ENCODE results near the gene CAPN15.

DNA sequence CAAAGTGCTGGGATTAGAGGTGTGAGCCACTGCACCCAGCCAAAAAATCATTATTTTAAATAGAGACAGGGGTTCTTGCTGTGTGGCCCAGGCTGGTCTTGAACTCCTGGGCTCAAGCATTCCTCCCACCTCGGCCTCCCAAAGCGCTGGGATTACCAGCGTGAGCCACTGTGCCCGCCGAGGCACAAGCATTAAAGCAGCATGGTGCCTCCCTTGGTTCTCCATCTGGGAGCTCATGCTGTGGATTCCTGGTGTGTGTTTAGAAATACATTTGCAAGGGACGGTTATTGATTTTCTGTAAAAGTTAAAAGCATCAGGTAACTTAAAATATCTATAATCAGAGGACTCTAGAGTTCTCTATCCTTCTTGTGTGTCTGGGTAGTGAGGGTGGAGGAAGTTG lies 14.7 kb upstream of the CAPN15 start:
- no peak for TF ChIP-seq POLR2A (IDR thresholded peaks at IDR 0.05)
- TF ChIP-seq, protein P1, sequence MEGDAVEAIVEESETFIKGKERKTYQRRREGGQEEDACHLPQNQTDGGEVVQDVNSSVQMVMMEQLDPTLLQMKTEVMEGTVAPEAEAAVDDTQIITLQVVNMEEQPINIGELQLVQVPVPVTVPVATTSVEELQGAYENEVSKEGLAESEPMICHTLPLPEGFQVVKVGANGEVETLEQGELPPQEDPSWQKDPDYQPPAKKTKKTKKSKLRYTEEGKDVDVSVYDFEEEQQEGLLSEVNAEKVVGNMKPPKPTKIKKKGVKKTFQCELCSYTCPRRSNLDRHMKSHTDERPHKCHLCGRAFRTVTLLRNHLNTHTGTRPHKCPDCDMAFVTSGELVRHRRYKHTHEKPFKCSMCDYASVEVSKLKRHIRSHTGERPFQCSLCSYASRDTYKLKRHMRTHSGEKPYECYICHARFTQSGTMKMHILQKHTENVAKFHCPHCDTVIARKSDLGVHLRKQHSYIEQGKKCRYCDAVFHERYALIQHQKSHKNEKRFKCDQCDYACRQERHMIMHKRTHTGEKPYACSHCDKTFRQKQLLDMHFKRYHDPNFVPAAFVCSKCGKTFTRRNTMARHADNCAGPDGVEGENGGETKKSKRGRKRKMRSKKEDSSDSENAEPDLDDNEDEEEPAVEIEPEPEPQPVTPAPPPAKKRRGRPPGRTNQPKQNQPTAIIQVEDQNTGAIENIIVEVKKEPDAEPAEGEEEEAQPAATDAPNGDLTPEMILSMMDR (IDR thresholded peaks at IDR 0.05), result no peak

Measured in heart left ventricle (tissue), 13 donors.